Activated naive CD4-positive, alpha-beta T cell treated with anti-CD3 and anti-CD28 coated beads, Interleukin-2, amount 50 U/mL, for 16 hours (primary cell): ENCODE data around the gene FARS2.
"Not testable (repeated sequence)": the region's sequence is repeated elsewhere in the genome, so short reads cannot be mapped to it uniquely, and the experiment has no call there.

ENCODE experiments used
- DNase-seq: peaks from one replicate; pipeline ENCODE4 v3.0.0-alpha.2; 2020

Gene FARS2

GRCh38 chr6:5778906-5779305 lies 517.6 kb downstream of the FARS2 start:
- DNase-seq: no peak

- no peak for DNase-seq
Measured at GRCh38 chr6:5781019-5781418, 519.7 kb downstream of the FARS2 start.

- DNase-seq: no peak
Measured at GRCh38 chr6:5781966-5782556, 520.7 kb downstream of the FARS2 start.

GRCh38 chr6:5782783-5783547 lies 521.7 kb downstream of the FARS2 start:
- DNase-seq: no peak

GRCh38 chr6:5783584-5784089 lies 522.3 kb downstream of the FARS2 start:
- no peak for DNase-seq

- no peak for DNase-seq
Measured at GRCh38 chr6:5785249-5785648, 523.9 kb downstream of the FARS2 start.

GRCh38 chr6:5786321-5786968 lies 525.1 kb downstream of the FARS2 start:
- DNase-seq: no peak

GRCh38 chr6:5786969-5787720 lies 525.8 kb downstream of the FARS2 start:
- no peak for DNase-seq

- DNase-seq: not testable (repeated sequence)
Measured at GRCh38 chr6:5789426-5789825, 528.1 kb downstream of the FARS2 start.

- DNase-seq: not testable (repeated sequence)
Measured at GRCh38 chr6:5796555-5796954, 535.2 kb downstream of the FARS2 start.

GRCh38 chr6:5806406-5806805 lies 545.1 kb downstream of the FARS2 start:
- DNase-seq: not testable (repeated sequence)

GRCh38 chr6:5809450-5809849 lies 548.1 kb downstream of the FARS2 start:
- no peak for DNase-seq

- no peak for DNase-seq
Measured at GRCh38 chr6:5811997-5812396, 550.7 kb downstream of the FARS2 start.

GRCh38 chr6:5813625-5814027 lies 552.3 kb downstream of the FARS2 start:
- no peak for DNase-seq

GRCh38 chr6:5814116-5814515 lies 552.8 kb downstream of the FARS2 start:
- DNase-seq: no peak

- no peak for DNase-seq
Measured at GRCh38 chr6:5814901-5815300, 553.6 kb downstream of the FARS2 start.

- no peak for DNase-seq
Measured at GRCh38 chr6:5817869-5818268, 556.6 kb downstream of the FARS2 start.

GRCh38 chr6:5818959-5819358 lies 557.6 kb downstream of the FARS2 start:
- DNase-seq: no peak
